T47D (cell line): ENCODE results near the gene DNAJC4.

Source experiments
- DNase-seq, 2 experiments: peaks; one replicate each; pipeline versions ENCODE4 v3.0.0 to v3.0.0-alpha.2; 2011 to 2012; ENCODE audit warnings: low read depth in 1 of 2, low spot score in 1 of 2
- JUND ChIP-seq: IDR thresholded peaks from 2 replicates; pipeline ENCODE4 v1.6.1; 2012; ENCODE audit warnings: low read depth
- in situ Hi-C: cut with HindIII; loops from 2 replicates; pipeline ENCODE4 v1.10.0; 2016; ENCODE audit warnings: low sequenced_read_pairs, low pct_unique_long_range_greater_than_20kb

DNAJC4 gene

GRCh38 chr11:64262271-64263002 is 32.1 kb downstream of the DNAJC4 start:
- no peak for TF ChIP-seq JUND
- in situ Hi-C loops = no loop called here
- DNase-seq = no peak

- in situ Hi-C loops = no loop called here
- no peak for TF ChIP-seq JUND
- DNase-seq = no peak
These were observed 32.9 kb downstream of the DNAJC4 start for GRCh38 chr11:64263021-64263946.

- TF ChIP-seq JUND = no peak
- in situ Hi-C loops = no loop called here
- no peak for DNase-seq
These were observed 33.6 kb downstream of the DNAJC4 start for GRCh38 chr11:64263947-64264317.

- no peak for DNase-seq
- in situ Hi-C loops = no loop called here
- TF ChIP-seq JUND = no peak
These were observed 34.1 kb downstream of the DNAJC4 start for GRCh38 chr11:64264371-64264852.

GRCh38 chr11:64265176-64266160 is 35.1 kb downstream of the DNAJC4 start:
- in situ Hi-C loops = no loop called here
- no peak for DNase-seq
- no peak for TF ChIP-seq JUND

GRCh38 chr11:64266339-64266738 is 36.0 kb downstream of the DNAJC4 start:
- DNase-seq = no peak
- no peak for TF ChIP-seq JUND
- in situ Hi-C loops = no loop called here

GRCh38 chr11:64267207-64267945 is 37.0 kb downstream of the DNAJC4 start:
- DNase-seq = no peak
- TF ChIP-seq JUND = no peak
- in situ Hi-C loops = no loop called here

GRCh38 chr11:64268025-64268892 is 37.9 kb downstream of the DNAJC4 start:
- DNase-seq = no peak
- in situ Hi-C loops = no loop called here
- TF ChIP-seq JUND = no peak

- peak in 1 of 2 experiments; percentile 59 for DNase-seq
- no peak for TF ChIP-seq JUND
- in situ Hi-C loops = no loop called here
These were observed 38.7 kb downstream of the DNAJC4 start for GRCh38 chr11:64268893-64269539.

- in situ Hi-C loops = no loop called here
- DNase-seq = peak; percentile 84 to 100
These were observed 39.3 kb downstream of the DNAJC4 start for GRCh38 chr11:64269540-64270220.

More at GRCh38 chr11:64269540-64270220, 39.3 kb downstream of the DNAJC4 start:
- no peak for TF ChIP-seq JUND
